IMR-90 (cell line): ENCODE results near the gene NEK9. TPM values are rescaled to one million over a fixed set of nuclear protein-coding genes. Genes with fewer than 3 reads are reported as not detected.

Source experiments
- ATAC-seq: fragments of 200-7000 bp; cut with Tn5 transposase; 2 replicates; pipeline ENCODE4 v1.9.1; 2020; ENCODE audit warnings: low read depth, mild to moderate bottlenecking, moderate library complexity
- BruUV-seq: library from RNA; stranded (reverse); fragments of 400-500 nt; replicated peaks from 2 replicates; lab custom pipeline; 2021; lab: Mats Ljungman, UMichigan
- CTCF ChIA-PET: fragments of 300-600 bp; formaldehyde crosslinking; extraction: SDS; loops from one replicate; lab custom pipeline; 2021; ENCODE audit warnings: antibody characterized with exemption; lab: Yijun Ruan, JAX
- POLR2A ChIA-PET: fragments of 300-600 bp; sonication (Branson Sonifier 250); formaldehyde crosslinking; loops from one replicate; lab custom pipeline; 2022; ENCODE audit warnings: antibody characterized with exemption; ENCODE audit not compliant: unreplicated experiment; lab: Charles Lee
- DNase-seq: peaks from one replicate; pipeline ENCODE4 v3.0.0; 2013
- H2AFZ ChIP-seq: replicated peaks from 2 replicates; pipeline ENCODE3; 2013; ENCODE audit warnings: low read length, mild to moderate bottlenecking; ENCODE audit not compliant: poor library complexity
- H2AK5ac ChIP-seq: 2 replicates; pipeline ENCODE4 v1.6.1; 2013; ENCODE audit warnings: low read depth, low read length, inconsistent platforms
- H2AK9ac ChIP-seq: replicated peaks from 2 replicates; pipeline ENCODE3; 2013; ENCODE audit warnings: mild to moderate bottlenecking, low read depth, low read length, moderate library complexity; ENCODE audit not compliant: poor library complexity
- H2BK120ac ChIP-seq: 2 replicates; pipeline ENCODE4 v1.6.1; 2013; ENCODE audit warnings: low read depth, low read length, inconsistent platforms
- H2BK15ac ChIP-seq: 3 replicates; pipeline ENCODE4 v1.6.1; 2013; ENCODE audit warnings: low read depth, low read length, inconsistent platforms
- H2BK20ac ChIP-seq: 2 replicates; pipeline ENCODE4 v1.6.1; 2013; ENCODE audit warnings: low read depth, mild to moderate bottlenecking, inconsistent platforms, low read length, moderate library complexity
- H2BK5ac ChIP-seq: 2 replicates; pipeline ENCODE4 v1.6.1; 2013; ENCODE audit warnings: mild to moderate bottlenecking, low read depth, low read length, inconsistent platforms; ENCODE audit not compliant: poor library complexity, severe bottlenecking
- H3K14ac ChIP-seq: replicated peaks from 2 replicates; pipeline ENCODE4 v1.6.1; 2013; ENCODE audit warnings: low read depth, low read length, inconsistent platforms
- H3K18ac ChIP-seq: 2 replicates; pipeline ENCODE4 v1.6.1; 2013; ENCODE audit warnings: low read depth, low read length, control low read depth
- H3K23ac ChIP-seq: 2 replicates; pipeline ENCODE4 v1.6.1; 2013; ENCODE audit warnings: low read depth, low read length, inconsistent platforms
- H3K27ac ChIP-seq: 2 replicates; pipeline ENCODE4 v1.5.1; 2013; ENCODE audit warnings: mild to moderate bottlenecking, control low read depth, low read length; ENCODE audit not compliant: insufficient read depth
- H3K27me3 ChIP-seq: 2 replicates; pipeline ENCODE4 v1.6.1; 2013; ENCODE audit warnings: low read length; ENCODE audit not compliant: control insufficient read depth, insufficient read depth
- H3K36me3 ChIP-seq: 2 replicates; pipeline ENCODE4 v1.6.1; 2013; ENCODE audit warnings: low read length, mixed read lengths; ENCODE audit not compliant: control insufficient read depth, insufficient read depth
- H3K4ac ChIP-seq: 2 replicates; pipeline ENCODE4 v1.6.1; 2013; ENCODE audit warnings: low read depth, low read length, inconsistent platforms
- H3K4me1 ChIP-seq: 2 replicates; pipeline ENCODE4 v1.6.1; 2013; ENCODE audit warnings: low read length, mixed read lengths; ENCODE audit not compliant: control insufficient read depth, insufficient read depth
- H3K4me2 ChIP-seq: 2 replicates; pipeline ENCODE4 v1.6.1; 2013; ENCODE audit warnings: low read depth, mild to moderate bottlenecking, control low read depth, low read length, moderate library complexity
- H3K4me3 ChIP-seq: 2 replicates; pipeline ENCODE4 v1.5.1; 2013; ENCODE audit warnings: low read depth, mild to moderate bottlenecking, control low read depth, low read length, moderate library complexity; ENCODE audit not compliant: insufficient read depth
- H3K56ac ChIP-seq: 2 replicates; pipeline ENCODE4 v1.6.1; 2013; ENCODE audit warnings: low read length, inconsistent platforms; ENCODE audit not compliant: insufficient read depth; ENCODE audit errors: extremely low read depth
- H3K79me1 ChIP-seq, 2 experiments: 2 replicates each; pipeline ENCODE4 v1.6.1; 2013; ENCODE audit warnings: low read length in 2 of 2, inconsistent platforms in 1 of 2, low read depth in 1 of 2
- H3K9ac ChIP-seq: 2 replicates; pipeline ENCODE4 v1.6.1; 2013; ENCODE audit warnings: low read depth, low read length, control low read depth
- H3K9me1 ChIP-seq: 2 replicates; pipeline ENCODE4 v1.6.1; 2013; ENCODE audit warnings: low read length, inconsistent platforms; ENCODE audit not compliant: insufficient read depth
- H3K9me3 ChIP-seq: 2 replicates; pipeline ENCODE4 v1.6.1; 2013; ENCODE audit warnings: low read length; ENCODE audit not compliant: control insufficient read depth, insufficient read depth
- H4K20me1 ChIP-seq: 2 replicates; pipeline ENCODE4 v1.6.1; 2013; ENCODE audit warnings: low read length, inconsistent platforms; ENCODE audit not compliant: insufficient read depth
- H4K5ac ChIP-seq: 2 replicates; pipeline ENCODE4 v1.6.1; 2013; ENCODE audit warnings: mild to moderate bottlenecking, low read depth, low read length, control low read depth
- H4K8ac ChIP-seq, 2 experiments: 2 replicates each; pipeline ENCODE4 v1.6.1; 2013; ENCODE audit warnings: low read depth in 2 of 2, low read length in 2 of 2, control low read depth in 1 of 2, inconsistent platforms in 1 of 2
- H4K91ac ChIP-seq: 2 replicates; pipeline ENCODE4 v1.6.1; 2013; ENCODE audit warnings: low read depth, low read length, inconsistent platforms; ENCODE audit not compliant: insufficient read depth
- CEBPB ChIP-seq: IDR thresholded peaks from 2 replicates; pipeline ENCODE4 v1.6.1; 2012; ENCODE audit warnings: low read depth, low read length, improper control_type of control experiment
- CHD1 ChIP-seq: IDR thresholded peaks from 2 replicates; pipeline ENCODE4 v1.6.1; 2012; ENCODE audit warnings: low read depth, low read length, improper control_type of control experiment
- FOS ChIP-seq: fragments of 150-350 bp; IDR thresholded peaks from 2 replicates; pipeline ENCODE4 v1.6.1; 2016; ENCODE audit warnings: low read depth, low read length
- MAFK ChIP-seq: IDR thresholded peaks from 2 replicates; pipeline ENCODE4 v1.6.1; 2012; ENCODE audit warnings: low read depth, low read length, improper control_type of control experiment
- MAZ ChIP-seq: IDR thresholded peaks from 2 replicates; pipeline ENCODE4 v1.6.1; 2012; ENCODE audit warnings: low read depth, mild to moderate bottlenecking, low read length, improper control_type of control experiment, moderate library complexity, borderline replicate concordance
- MXI1 ChIP-seq: IDR thresholded peaks from 2 replicates; pipeline ENCODE4 v1.6.1; 2012; ENCODE audit warnings: low read depth, mild to moderate bottlenecking, low read length, moderate library complexity, borderline replicate concordance
- NFE2L2 ChIP-seq: fragments of 150-350 bp; IDR thresholded peaks from 2 replicates; pipeline ENCODE4 v1.6.1; 2016; ENCODE audit warnings: low read depth, mild to moderate bottlenecking, low read length
- POLR2A ChIP-seq: IDR thresholded peaks from 2 replicates; pipeline ENCODE4 v1.6.1; 2012; ENCODE audit warnings: mild to moderate bottlenecking, low read depth, low read length
- RAD21 ChIP-seq: IDR thresholded peaks from 2 replicates; pipeline ENCODE4 v1.6.1; 2012; ENCODE audit warnings: low read length, improper control_type of control experiment
- RCOR1 ChIP-seq: IDR thresholded peaks from 2 replicates; pipeline ENCODE4 v1.6.1; 2012; ENCODE audit warnings: mild to moderate bottlenecking, low read length, improper control_type of control experiment; ENCODE audit not compliant: insufficient replicate concordance
- RFX5 ChIP-seq: IDR thresholded peaks from 2 replicates; pipeline ENCODE4 v1.8.0; 2012; ENCODE audit warnings: low read depth, mild to moderate bottlenecking, low read length, moderate library complexity
- SMC3 ChIP-seq: fragments of 150-350 bp; IDR thresholded peaks from 2 replicates; pipeline ENCODE4 v1.6.1; 2016; ENCODE audit warnings: low read depth, mild to moderate bottlenecking, antibody characterized with exemption, low read length, moderate library complexity
- whole genome bisulfite sequencing, 2 experiments: methylation state at CpG; one replicate each; pipeline versions ENCODE4 v1.1.5 to v1.1.7; 2013; ENCODE audit warnings: missing lambda C conversion rate in 2 of 2; ENCODE audit not compliant: insufficient read length in 1 of 2; ENCODE audit errors: extremely low coverage in 2 of 2; 5-methylcytosine and 5-hydroxymethylcytosine counted together
- dilution Hi-C: fragments of 300-500 bp; cut with HindIII; formaldehyde crosslinking; loops from one replicate; pipeline ENCODE4 v1.14.3; 2018; ENCODE audit warnings: low sequenced_read_pairs; ENCODE audit not compliant: unreplicated experiment
- in situ Hi-C: fragments of 300-500 bp; cut with MboI; formaldehyde crosslinking; loops from 3 replicates; pipeline ENCODE4 v1.14.3; 2019; ENCODE audit warnings: low sequenced_read_pairs, inconsistent platforms, mixed read lengths
- intact Hi-C: fragments of 100-400 bp; cut with micrococcal nuclease; formaldehyde crosslinking; loops from 2 replicates; pipeline ENCODE4 v1.10.0; 2022
- polyA plus RNA-seq, 3 experiments: library from polyadenylated mRNA; depleted of rRNA; stranded (reverse); fragments of >200 nt; gene quantifications; 2 replicates each; pipeline ENCODE4 v1.2.3, GENCODE V29; 2012; ENCODE audit warnings: low replicate concordance in 1 of 3
- total RNA-seq: library from RNA; depleted of rRNA; stranded (reverse); fragments of >200 nt; gene quantifications from 2 replicates; pipeline ENCODE4 v1.2.3, GENCODE V29; 2012
- TF ChIP-seq, protein P1 (sequence below): conservative IDR thresholded peaks from 2 replicates; pipeline ENCODE4 v1.5.1; 2012; ENCODE audit warnings: mild to moderate bottlenecking, low read depth, low read length, improper control_type of control experiment
- TF ChIP-seq, protein P2 (sequence below): fragments of 150-350 bp; IDR thresholded peaks from 2 replicates; pipeline ENCODE4 v1.6.1; 2017; ENCODE audit warnings: mild to moderate bottlenecking, antibody characterized with exemption, low read length, low read depth

Gene NEK9
- total and polyA plus RNA-seq, 2 of the 4 experiments (the other 2 are of a cell fraction) = 22.9 to 23.2 TPM

DNA sequence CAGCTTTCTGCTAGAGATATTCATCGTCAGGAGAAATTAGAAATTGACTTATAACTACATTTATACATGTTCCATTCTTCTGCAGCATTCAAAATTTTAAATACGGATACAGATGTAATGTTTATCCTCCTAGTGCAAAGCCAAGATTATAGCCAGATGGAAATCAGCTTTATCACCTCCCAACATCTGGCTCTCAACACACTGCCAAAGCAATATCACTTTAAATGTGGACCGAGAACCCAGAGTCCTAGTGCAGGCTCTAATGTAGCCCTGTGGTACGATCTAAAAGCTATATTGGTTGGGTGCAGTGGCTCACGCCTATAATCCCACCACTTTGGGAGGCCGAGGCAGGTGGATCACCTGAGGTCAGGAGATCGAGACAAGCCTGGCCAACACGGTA is 82.1 kb downstream of the NEK9 start:
- in situ Hi-C loops = no loop called here
- CTCF ChIA-PET = no interaction called here
- no peak overlapping the region for H2BK15ac ChIP-seq
- no peak overlapping the region for H3K9ac ChIP-seq
- no peak overlapping the region for H2BK20ac ChIP-seq
- H3K36me3 ChIP-seq = no peaks in the 10 kb centered on the region
- dilution Hi-C loops = no loop called here
- no peak overlapping the region for H2BK120ac ChIP-seq
- no peak overlapping the region for H3K4me3 ChIP-seq
- no peak overlapping the region for H3K23ac ChIP-seq
- H3K27me3 ChIP-seq = no peaks in the 10 kb centered on the region
- no peak overlapping the region for H3K56ac ChIP-seq
- no peaks in the 10 kb centered on the region for H3K9me3 ChIP-seq
- no peak overlapping the region for H4K5ac ChIP-seq
- no peak overlapping the region for H2AK5ac ChIP-seq
- no peak overlapping the region for H3K14ac ChIP-seq
- TF ChIP-seq MAZ (no peak), CHD1 (no peak), SMC3 (no peak), MXI1 (no peak), CEBPB (no peak), POLR2A (no peak), RCOR1 (no peak), RAD21 (no peak), RFX5 (no peak), MAFK (no peak), FOS (no peak), NFE2L2 (no peak)
- TF ChIP-seq, protein P1, sequence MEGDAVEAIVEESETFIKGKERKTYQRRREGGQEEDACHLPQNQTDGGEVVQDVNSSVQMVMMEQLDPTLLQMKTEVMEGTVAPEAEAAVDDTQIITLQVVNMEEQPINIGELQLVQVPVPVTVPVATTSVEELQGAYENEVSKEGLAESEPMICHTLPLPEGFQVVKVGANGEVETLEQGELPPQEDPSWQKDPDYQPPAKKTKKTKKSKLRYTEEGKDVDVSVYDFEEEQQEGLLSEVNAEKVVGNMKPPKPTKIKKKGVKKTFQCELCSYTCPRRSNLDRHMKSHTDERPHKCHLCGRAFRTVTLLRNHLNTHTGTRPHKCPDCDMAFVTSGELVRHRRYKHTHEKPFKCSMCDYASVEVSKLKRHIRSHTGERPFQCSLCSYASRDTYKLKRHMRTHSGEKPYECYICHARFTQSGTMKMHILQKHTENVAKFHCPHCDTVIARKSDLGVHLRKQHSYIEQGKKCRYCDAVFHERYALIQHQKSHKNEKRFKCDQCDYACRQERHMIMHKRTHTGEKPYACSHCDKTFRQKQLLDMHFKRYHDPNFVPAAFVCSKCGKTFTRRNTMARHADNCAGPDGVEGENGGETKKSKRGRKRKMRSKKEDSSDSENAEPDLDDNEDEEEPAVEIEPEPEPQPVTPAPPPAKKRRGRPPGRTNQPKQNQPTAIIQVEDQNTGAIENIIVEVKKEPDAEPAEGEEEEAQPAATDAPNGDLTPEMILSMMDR = no peak
- TF ChIP-seq, protein P2, sequence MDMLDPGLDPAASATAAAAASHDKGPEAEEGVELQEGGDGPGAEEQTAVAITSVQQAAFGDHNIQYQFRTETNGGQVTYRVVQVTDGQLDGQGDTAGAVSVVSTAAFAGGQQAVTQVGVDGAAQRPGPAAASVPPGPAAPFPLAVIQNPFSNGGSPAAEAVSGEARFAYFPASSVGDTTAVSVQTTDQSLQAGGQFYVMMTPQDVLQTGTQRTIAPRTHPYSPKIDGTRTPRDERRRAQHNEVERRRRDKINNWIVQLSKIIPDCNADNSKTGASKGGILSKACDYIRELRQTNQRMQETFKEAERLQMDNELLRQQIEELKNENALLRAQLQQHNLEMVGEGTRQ = no peak
- H2AFZ ChIP-seq = no peak overlapping the region
- H3K4me2 ChIP-seq = peak overlapping the region; percentile 36
- ATAC-seq (no peak), DNase-seq (peak; percentile 43)
- H4K8ac ChIP-seq = no peak overlapping the region
- peaks cover 17% of the 10 kb centered on the region for H3K4me1 ChIP-seq
- POLR2A ChIA-PET = interaction anchor here (0.7 kb wide), 1 partner anchor 507 kb away, joined by 3 read pairs; no protein-coding TSS in a partner anchor
- WGBS, 2 experiments = no CpG with 5 or more reads among the region's 8 CpGs
- H2BK5ac ChIP-seq = no peak overlapping the region
- H3K9me1 ChIP-seq = peaks cover 16% of the 10 kb centered on the region
- no peak overlapping the region for H2AK9ac ChIP-seq
- no peak overlapping the region for H4K91ac ChIP-seq
- intact Hi-C loops = no loop called here
- H3K18ac ChIP-seq = no peak overlapping the region
- H3K79me1 ChIP-seq = peaks cover 13 to 33% of the 10 kb centered on the region in 2 experiments; a peak in 2 of 4 replicates
- 0 out of 2 replicates have a peak overlapping the region, but pooled peaks have one; percentile 0 for H3K4ac ChIP-seq
- no peaks in the 10 kb centered on the region for H4K20me1 ChIP-seq
- H3K27ac ChIP-seq = no peak overlapping the region
- no TSS peak for BruUV-seq
